HG02840 (cell line): Measurements from ENCODE around the gene COL6A5.
"Not testable (repeated sequence)": the region's sequence is repeated elsewhere in the genome, so short reads cannot be mapped to it uniquely, and the experiment has no call there.

Experiments
- ATAC-seq: cut with Tn5 transposase; IDR thresholded peaks from one replicate; pipeline ENCODE4 v1.9.1; 2021; ENCODE audit warnings: mild to moderate bottlenecking, moderate library complexity, moderate number of reproducible peaks; ENCODE audit not compliant: unreplicated experiment, low FRiP score

COL6A5 gene

GRCh38 chr3:130386604-130387263 lies 41.3 kb downstream of the COL6A5 start:
- ATAC-seq = no peak

GRCh38 chr3:130389743-130390478 lies 44.4 kb downstream of the COL6A5 start:
- no peak for ATAC-seq

- ATAC-seq = no peak
Measured at GRCh38 chr3:130392266-130392665, 46.8 kb downstream of the COL6A5 start.

GRCh38 chr3:130393594-130393993 lies 48.1 kb downstream of the COL6A5 start:
- no peak for ATAC-seq

GRCh38 chr3:130395331-130395730 lies 49.9 kb downstream of the COL6A5 start:
- ATAC-seq = no peak

GRCh38 chr3:130395916-130396315 lies 50.4 kb downstream of the COL6A5 start:
- ATAC-seq = no peak

- no peak for ATAC-seq
Measured at GRCh38 chr3:130404401-130404800, 58.9 kb downstream of the COL6A5 start.

GRCh38 chr3:130405956-130406355 lies 60.5 kb downstream of the COL6A5 start:
- no peak for ATAC-seq

- ATAC-seq = not testable (repeated sequence)
Measured at GRCh38 chr3:130408253-130408652, 62.8 kb downstream of the COL6A5 start.

- no peak for ATAC-seq
Measured at GRCh38 chr3:130411320-130411719, 65.8 kb downstream of the COL6A5 start.

GRCh38 chr3:130412991-130413560 lies 67.6 kb downstream of the COL6A5 start:
- no peak for ATAC-seq

- ATAC-seq = no peak
Measured at GRCh38 chr3:130414457-130414856, 69.0 kb downstream of the COL6A5 start.

- no peak for ATAC-seq
Measured at GRCh38 chr3:130420466-130420865, 75.0 kb downstream of the COL6A5 start.

GRCh38 chr3:130423064-130423463 lies 77.6 kb downstream of the COL6A5 start:
- no peak for ATAC-seq

- no peak for ATAC-seq
Measured at GRCh38 chr3:130424837-130425236, 79.4 kb downstream of the COL6A5 start.

GRCh38 chr3:130425484-130425883 lies 80.0 kb downstream of the COL6A5 start:
- ATAC-seq = no peak

GRCh38 chr3:130426206-130426605 lies 80.7 kb downstream of the COL6A5 start:
- ATAC-seq = no peak

GRCh38 chr3:130428871-130429712 lies 83.6 kb downstream of the COL6A5 start:
- ATAC-seq = no peak

GRCh38 chr3:130429713-130430023 lies 84.2 kb downstream of the COL6A5 start:
- ATAC-seq = no peak

- ATAC-seq = no peak
Measured at GRCh38 chr3:130430266-130430665, 84.8 kb downstream of the COL6A5 start.

- not testable (repeated sequence) for ATAC-seq
Measured at GRCh38 chr3:130432086-130432485, 86.6 kb downstream of the COL6A5 start.
